OCI-M1 (cell line): ENCODE data around the gene TMEM205.
"Not testable (repeated sequence)": the region's sequence is repeated elsewhere in the genome, so short reads cannot be mapped to it uniquely, and the experiment has no call there.

Experiments
- DNase-seq: peaks from one replicate; lab custom pipeline; 2025; lab: John Stamatoyannopoulos, UW

Gene TMEM205

GRCh38 chr19:11373166-11373884 is 27.3 kb upstream of the TMEM205 start:
- peak; percentile 94 for DNase-seq

DNA sequence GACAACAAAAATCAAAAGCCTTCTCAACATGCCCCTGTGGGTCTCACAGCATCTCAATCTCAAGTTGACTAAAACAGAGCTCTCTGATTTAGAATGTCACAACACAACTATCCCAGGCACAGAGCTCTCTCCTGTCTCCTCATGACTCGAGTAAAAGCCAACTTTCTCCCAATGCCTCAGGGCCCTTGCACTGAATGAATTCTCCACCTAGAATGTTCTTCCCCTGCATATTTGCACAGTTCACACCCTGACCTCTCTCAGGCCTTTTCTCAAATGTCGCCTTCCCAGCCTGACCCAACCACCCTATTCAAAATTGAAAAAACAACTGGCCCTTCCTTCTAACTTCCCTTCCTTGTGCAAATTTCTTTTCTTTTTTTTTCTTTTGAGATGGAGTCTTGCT is 24.7 kb upstream of the TMEM205 start:
- DNase-seq: no peak

- DNase-seq: no peak
These were observed 21.5 kb upstream of the TMEM205 start for GRCh38 chr19:11367528-11367927.

DNA sequence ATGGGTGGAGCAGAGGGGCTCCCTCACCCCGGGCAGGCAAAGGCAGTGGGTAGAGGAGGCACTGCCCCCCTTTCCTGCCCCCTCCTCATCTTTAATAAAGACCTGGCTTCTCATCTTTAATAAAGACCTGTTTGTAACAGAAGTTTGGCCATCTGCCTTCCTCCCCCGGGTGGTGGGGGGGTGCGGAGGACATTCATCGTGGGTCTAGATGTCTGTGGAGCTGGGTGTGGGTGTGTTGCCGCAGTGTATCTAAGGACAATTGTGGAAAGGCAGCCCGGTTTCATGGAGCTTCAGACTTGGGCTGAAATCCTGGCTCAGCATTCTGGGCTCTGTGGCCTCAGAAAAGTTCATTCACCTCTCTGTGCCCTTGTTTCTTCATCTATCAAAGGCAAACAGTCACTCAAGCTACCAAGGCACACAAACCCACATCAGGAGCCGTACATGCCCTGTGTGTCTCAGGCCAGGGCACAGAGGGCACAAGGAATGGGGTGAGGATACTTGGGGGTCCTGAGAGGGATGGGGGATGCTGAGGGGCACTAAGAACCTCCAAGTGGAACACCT is 19.6 kb upstream of the TMEM205 start:
- no peak for DNase-seq

- peak; percentile 46 for DNase-seq
These were observed 18.9 kb upstream of the TMEM205 start for GRCh38 chr19:11364935-11365334.

DNA sequence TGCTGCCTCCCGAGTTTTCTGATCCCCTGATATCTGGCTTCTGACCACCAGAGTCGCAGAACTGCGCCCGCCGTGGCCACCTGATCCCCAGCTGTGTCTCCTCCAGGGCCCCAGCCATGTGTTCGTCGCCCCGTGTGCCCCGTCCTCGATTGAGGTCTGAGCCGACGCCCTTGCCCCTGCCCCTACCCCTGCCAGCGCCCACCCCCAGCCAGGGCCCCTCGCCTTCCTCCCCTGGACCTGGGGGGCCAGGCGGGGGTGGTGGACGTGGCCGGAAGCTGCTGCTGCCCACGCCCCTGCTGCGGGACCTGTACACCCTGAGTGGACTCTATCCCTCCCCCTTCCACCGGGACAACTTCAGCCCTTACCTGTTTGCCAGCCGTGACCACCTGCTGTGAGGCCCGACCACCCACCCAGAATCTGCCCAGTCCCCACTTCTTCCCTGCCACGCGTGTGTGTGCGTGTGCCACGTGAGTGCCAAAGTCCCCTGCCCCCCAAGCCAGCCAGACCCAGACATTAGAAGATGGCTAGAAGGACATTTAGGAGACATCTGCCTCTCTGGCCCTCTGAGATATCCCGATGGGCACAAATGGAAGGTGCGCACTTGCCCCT is 18.3 kb upstream of the TMEM205 start:
- no peak for DNase-seq

GRCh38 chr19:11363881-11364280 is 17.8 kb upstream of the TMEM205 start:
- DNase-seq: no peak

DNA sequence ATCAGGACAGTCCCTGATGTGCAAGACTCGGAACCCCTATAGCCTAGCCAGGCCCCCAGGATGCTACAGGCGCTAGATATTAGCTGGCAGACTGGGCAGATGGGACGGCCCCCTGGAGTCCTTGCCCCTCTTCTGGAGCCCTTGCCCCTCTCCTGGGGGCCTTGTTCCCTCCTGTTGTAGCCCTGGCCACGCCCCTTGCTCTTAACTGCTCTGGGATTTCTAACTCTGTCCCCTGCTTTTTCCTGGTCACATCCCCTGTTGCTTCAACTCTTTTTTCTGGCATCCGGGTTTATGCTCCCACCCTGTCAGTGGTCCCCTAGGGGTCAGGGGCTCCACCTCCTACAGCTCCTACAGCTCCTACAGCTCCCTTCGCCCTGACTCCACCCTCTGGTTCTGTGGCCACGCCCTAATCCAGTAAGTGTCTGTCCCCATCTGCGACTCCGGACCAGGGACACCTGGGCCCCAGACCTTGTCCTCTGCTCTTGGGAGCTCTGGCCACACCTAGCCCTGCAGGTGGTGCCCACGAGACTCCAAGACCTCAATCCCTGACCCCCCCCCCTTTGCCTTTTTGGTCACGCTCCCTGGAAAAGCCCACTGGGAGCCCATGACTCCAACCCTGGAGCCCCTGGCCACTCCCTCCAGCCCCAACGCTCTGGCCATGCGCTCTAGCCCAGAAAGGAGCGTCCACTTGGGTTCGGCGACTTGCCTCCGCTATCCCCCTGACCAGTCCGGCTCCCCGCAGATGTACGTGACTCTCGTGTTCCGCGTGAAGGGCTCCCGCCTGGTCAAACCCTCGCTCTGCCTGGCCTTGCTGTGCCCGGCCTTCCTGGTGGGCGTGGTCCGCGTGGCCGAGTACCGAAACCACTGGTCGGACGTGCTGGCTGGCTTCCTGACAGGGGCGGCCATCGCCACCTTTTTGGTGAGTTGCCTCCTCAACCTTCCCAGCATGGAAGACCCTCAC is 16.0 kb upstream of the TMEM205 start:
- DNase-seq: no peak

GRCh38 chr19:11361037-11361770 is 15.1 kb upstream of the TMEM205 start:
- DNase-seq: peak; percentile 70

DNA sequence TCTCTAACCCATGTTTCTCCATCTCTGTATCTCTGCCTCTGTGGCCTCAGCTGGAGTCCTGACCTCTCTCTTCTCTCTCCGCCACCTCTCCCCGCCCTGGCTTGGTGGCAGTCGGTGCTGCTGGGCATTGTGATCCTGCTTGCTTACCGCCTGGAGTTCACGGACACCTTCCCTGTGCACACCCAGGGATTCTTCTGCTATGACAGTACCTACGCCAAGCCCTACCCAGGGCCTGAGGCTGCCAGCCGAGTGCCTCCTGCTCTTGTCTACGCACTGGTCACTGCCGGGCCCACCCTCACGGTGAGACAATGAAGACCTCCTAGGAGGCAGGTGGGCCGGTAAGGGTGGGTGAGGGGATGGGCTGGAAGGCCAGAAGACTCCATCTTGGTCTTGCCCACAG is 13.4 kb upstream of the TMEM205 start:
- no peak for DNase-seq

DNA sequence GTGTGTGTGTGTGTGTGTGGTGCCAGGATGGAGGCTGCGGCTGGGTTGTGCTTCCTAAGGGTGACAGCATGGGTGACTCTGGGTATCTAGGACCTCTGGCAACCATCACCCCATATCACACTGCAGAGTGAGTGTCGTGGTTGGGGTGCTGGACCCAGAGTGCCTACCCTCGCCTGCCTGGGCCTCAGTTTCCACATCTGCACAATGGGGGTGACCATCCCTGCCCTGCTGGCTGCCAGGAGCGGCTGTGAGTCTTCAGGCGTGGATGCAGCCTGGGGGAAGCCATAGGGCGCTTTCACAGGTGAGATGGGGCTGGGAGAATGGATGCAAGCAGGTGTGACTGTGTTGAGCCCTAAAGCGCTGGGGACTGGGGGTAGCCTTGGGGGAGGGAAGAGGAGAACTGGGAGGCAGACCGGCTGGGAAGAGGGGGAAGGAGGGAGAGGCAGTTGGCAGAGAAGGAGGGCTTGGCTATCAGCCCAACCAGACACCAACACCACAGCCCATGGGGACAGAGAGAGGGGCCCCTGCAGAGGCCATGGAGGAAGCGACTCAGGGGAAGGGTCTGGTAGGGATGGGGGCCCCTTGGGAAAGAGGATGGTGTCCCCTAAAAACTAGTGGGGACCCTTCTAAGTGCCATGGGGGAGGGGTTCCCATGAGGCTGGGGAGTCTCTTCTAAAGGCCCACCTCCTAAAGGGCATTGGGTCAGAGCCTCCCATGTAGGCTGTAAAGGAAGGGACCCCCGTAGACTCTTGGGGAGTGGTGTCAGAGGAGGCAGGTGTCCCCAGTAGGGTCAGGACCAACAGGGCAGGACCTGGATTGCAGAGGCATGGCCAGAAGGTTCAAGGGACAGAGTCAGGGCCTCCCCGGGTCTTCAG is 10.8 kb upstream of the TMEM205 start:
- DNase-seq: no peak

GRCh38 chr19:11356074-11356397 is 10.0 kb upstream of the TMEM205 start:
- no peak for DNase-seq

- DNase-seq: peak; percentile 100
These were observed 9.3 kb upstream of the TMEM205 start, which contains the start of gene PLPPR2 for GRCh38 chr19:11355160-11356073. Gene PLPPR2, plus strand, starts transcription at chr19:11355432. Its CDS starts 2,242 bp downstream, at chr19:11357674.

- DNase-seq: not testable (repeated sequence)
These were observed 8.0 kb upstream of the TMEM205 start for GRCh38 chr19:11354102-11354501.

DNA sequence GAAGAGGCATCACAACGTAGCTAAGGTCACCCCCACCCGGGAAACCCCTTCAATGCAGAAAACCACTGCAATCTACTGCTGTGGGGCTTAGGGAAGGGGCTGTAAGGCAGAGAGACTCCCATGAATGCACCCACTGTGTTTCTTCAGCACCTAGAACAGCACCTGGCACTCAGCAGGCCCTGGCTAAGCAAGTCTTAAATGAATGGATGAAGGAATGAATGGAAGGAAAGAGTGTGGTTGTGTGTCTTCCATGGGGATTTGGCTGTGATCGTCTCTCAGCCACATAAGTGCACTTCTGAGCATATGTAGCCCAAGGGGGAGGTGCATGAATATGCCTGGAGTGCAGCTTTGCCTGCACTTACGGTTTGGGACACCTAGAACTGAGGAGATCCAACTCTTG is 3.1 kb upstream of the TMEM205 start:
- DNase-seq: no peak

GRCh38 chr19:11347546-11348039 is 1.5 kb upstream of the TMEM205 start:
- DNase-seq: no peak

DNA sequence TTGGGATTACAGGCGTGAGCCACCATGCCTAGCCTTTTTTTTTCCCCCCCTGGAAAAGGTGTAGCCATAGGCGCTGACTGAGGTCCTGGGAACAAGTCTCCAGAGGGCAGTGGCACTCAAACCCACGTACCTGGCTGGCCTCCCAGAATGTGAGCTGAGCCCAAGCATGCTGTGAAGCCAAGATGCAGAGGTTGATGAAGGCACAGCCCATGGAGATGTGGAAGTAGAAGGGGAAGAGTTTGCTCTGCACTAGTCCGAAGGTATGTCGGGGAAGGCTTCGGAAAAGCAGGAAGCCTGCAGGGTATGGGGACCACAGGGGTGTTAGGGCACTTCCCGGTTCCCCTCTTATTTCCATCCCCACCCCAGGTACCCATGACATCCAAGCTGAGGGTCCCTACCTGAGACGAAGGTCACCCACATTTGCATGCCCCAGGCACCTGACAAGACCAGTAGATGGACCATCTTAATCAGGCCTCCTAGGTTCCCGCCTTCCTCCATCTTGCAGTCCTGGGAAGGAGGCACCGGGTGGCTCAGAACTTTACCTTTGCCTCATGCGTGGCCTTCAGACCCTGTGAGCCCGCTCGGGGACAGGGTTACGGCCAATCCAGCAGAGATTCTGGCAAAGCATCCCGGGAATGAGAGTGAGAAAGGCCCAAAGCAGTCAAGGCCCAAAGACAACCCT is 805 bp downstream of the TMEM205 start:
- no peak for DNase-seq

DNA sequence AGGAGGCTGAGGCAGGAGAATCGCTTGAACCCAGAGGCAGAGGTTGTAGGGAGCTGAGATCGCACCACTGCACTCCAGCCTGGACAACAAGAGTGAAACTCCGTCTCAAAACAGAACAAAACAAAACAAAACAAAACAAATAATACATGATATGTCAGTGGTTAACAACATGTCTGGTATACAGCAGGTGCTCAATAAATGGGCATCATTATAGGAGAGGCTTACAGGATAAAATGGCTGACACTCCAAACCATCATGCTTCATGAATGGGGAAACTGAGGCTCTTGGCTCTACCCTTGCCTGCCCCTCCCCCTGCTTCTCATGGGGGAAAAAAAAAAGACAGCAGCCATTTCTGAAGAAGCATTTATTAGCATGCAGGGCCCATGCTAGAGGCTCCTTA is 3.6 kb downstream of the TMEM205 start:
- DNase-seq: no peak

GRCh38 chr19:11340099-11340467 is 6.0 kb downstream of the TMEM205 start:
- DNase-seq: not testable (repeated sequence)
